SJCRH30 (cell line): ENCODE results near the gene UBE2S. TPM values are rescaled to one million over a fixed set of nuclear protein-coding genes. Genes with fewer than 3 reads are reported as not detected.
"Not testable (repeated sequence)": the region's sequence is repeated elsewhere in the genome, so short reads cannot be mapped to it uniquely, and the experiment has no call there.

ENCODE experiments used
- DNase-seq, 2 experiments: peaks; one replicate each; pipeline ENCODE4 v3.0.0-alpha.2; 2015 to 2020
- H3K27ac ChIP-seq: fragments of 250-450 bp; sonication (Bioruptor Pico); 2 replicates; pipeline ENCODE4 v1.5.1; 2020; ENCODE audit warnings: mild to moderate bottlenecking, moderate library complexity
- H3K27me3 ChIP-seq: fragments of 250-450 bp; sonication (Bioruptor Pico); 2 replicates; pipeline ENCODE4 v1.5.1; 2020; ENCODE audit warnings: mild to moderate bottlenecking, moderate library complexity
- H3K36me3 ChIP-seq: fragments of 250-450 bp; sonication (Bioruptor Pico); 2 replicates; pipeline ENCODE4 v1.5.1; 2020; ENCODE audit warnings: mild to moderate bottlenecking, moderate library complexity
- H3K4me1 ChIP-seq: fragments of 250-450 bp; sonication (Bioruptor Pico); 2 replicates; pipeline ENCODE4 v1.5.1; 2020; ENCODE audit warnings: mild to moderate bottlenecking, moderate library complexity
- H3K4me3 ChIP-seq: fragments of 250-450 bp; sonication (Bioruptor Pico); 2 replicates; pipeline ENCODE4 v1.5.1; 2020; ENCODE audit warnings: mild to moderate bottlenecking, moderate library complexity
- H3K9me3 ChIP-seq: fragments of 250-450 bp; sonication (Bioruptor Pico); replicated peaks from 2 replicates; pipeline ENCODE4 v1.5.1; 2020; ENCODE audit warnings: mild to moderate bottlenecking, moderate library complexity
- total RNA-seq: library from RNA; depleted of rRNA; stranded (reverse); fragments of >200 nt; shearing (Covaris generic); gene quantifications from 2 replicates; pipeline ENCODE4 v1.2.3, GENCODE V29; 2014; rRNA removed

The UBE2S gene
- 509 and 566 TPM in 2 replicates for total RNA-seq

GRCh38 chr19:55407550-55407799 lies at the start of gene UBE2S:
Gene UBE2S (minus strand): TSS chr19:55407788. CDS start chr19:55407589, 199 bp downstream.
- not testable (repeated sequence) for H3K4me1 ChIP-seq, DNase-seq, H3K9me3 ChIP-seq, H3K27me3 ChIP-seq
- H3K36me3 ChIP-seq, result peaks cover 35% of the 10 kb centered on the region
- H3K4me3 ChIP-seq, result peak within 1 kb of the TSS; percentile 95
- H3K27ac ChIP-seq, result peak within 1 kb of the TSS; percentile 98

DNA sequence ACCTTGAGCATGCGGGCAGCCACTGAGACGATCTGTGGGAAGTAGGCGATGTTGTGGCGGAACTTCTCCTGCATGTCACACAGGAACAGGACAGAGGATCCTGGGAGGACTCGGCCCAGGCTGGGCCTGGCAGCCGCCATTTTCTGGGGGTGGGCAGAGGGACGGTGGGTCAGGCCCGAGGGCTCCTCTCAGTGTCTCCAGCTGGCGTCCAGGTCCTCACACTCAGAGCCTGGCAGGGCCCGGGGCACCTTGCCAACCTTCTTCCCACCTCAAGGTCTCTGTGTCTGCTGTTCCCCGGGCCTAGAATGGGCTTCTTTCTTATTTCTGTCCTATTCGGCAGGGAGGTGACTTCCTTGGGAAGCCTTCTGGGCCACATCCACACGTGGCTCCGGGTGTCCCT lies 48.8 kb upstream of the UBE2S start:
- H3K27me3 ChIP-seq, result no peaks in the 10 kb centered on the region
- H3K27ac ChIP-seq, result no peak overlapping the region
- no peak for DNase-seq
- peaks cover 7% of the 10 kb centered on the region; the same call in 1 of the 2 replicates for H3K4me1 ChIP-seq
- no peaks in the 10 kb centered on the region for H3K9me3 ChIP-seq
- H3K4me3 ChIP-seq, result no peak overlapping the region
- H3K36me3 ChIP-seq, result no peaks in the 10 kb centered on the region; the same call in 1 of the 2 replicates

GRCh38 chr19:55455576-55456235 lies 48.1 kb upstream of the UBE2S start:
- Histone ChIP-seq H3K36me3 (no peaks in the 10 kb centered on the region; the same call in 1 of the 2 replicates), H3K4me1 (peaks cover 6% of the 10 kb centered on the region; the same call in 1 of the 2 replicates), H3K4me3 (no peak overlapping the region), H3K27ac (no peak overlapping the region), H3K9me3 (no peaks in the 10 kb centered on the region), H3K27me3 (no peaks in the 10 kb centered on the region)
- no peak for DNase-seq

DNA sequence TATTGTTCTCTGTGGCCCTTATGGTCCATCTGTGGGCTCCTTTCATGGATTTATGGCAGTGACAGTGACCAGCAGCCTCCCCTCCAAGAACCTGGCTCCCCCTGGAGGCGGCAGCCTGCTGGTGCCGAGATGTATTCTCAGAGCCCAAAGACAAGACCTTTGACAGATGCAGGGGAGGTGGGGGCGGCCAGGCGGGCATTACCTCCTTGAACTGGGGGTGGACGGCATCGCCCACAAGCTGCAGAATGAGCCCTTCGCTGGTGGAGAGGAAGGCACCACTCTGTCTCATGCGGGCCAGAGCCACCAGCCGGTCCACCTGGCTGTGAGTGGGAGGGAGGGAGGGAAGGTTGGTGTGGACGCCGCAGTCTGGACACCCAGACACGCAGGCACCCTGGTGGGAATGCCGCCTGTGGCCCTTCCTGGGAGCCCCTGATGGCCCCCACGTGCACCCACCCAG lies 47.2 kb upstream of the UBE2S start:
- Histone ChIP-seq H3K36me3 (no peaks in the 10 kb centered on the region; the same call in 1 of the 2 replicates), H3K27me3 (no peaks in the 10 kb centered on the region), H3K27ac (no peak overlapping the region), H3K9me3 (no peaks in the 10 kb centered on the region), H3K4me1 (no peaks in the 10 kb centered on the region), H3K4me3 (no peak overlapping the region)
- peak; percentile 54 to 63 for DNase-seq

- no peaks in the 10 kb centered on the region for H3K27me3 ChIP-seq
- H3K4me3 ChIP-seq, result no peak overlapping the region
- no peaks in the 10 kb centered on the region for H3K4me1 ChIP-seq
These were observed 46.1 kb upstream of the UBE2S start for GRCh38 chr19:55453511-55454260.

DNA sequence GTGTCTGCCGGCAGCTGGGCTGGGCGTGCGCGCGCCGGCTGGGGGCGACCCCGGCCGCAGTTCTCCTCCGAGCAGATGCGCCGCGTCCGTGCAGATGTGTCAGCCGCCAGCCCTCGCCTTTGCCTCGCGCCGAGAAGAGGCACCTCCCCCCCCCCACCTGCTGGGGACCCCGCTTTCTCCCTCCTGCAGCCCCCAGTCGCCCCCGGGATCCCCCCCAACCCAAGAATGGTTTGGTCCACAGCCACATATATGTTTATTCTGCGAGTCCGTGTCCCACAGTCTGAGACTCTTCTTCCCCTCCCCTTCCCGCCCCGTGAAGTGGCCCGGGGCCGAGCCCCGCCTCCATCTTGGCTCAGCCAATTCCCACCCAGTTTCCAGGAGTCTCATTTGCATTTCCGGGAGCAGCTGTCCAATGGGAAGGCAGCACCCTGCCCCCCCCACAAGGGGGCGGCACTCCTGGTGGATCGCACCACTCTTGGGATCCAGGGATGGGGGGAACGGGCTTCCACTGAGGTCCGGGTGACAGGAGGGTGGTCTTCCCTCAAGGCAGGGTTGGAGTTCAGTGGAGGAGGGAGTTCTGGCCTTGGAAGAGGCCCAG lies 45.3 kb upstream of the UBE2S start:
- H3K27me3 ChIP-seq, result no peaks in the 10 kb centered on the region
- H3K4me3 ChIP-seq, result no peak overlapping the region
- DNase-seq, result peak; percentile 79 to 81
- H3K9me3 ChIP-seq, result no peaks in the 10 kb centered on the region
- H3K4me1 ChIP-seq, result no peaks in the 10 kb centered on the region
- no peaks in the 10 kb centered on the region; the same call in 1 of the 2 replicates for H3K36me3 ChIP-seq
- no peak overlapping the region for H3K27ac ChIP-seq

More at GRCh38 chr19:55453511-55454260, 46.1 kb upstream of the UBE2S start:
- no peak for DNase-seq
- Histone ChIP-seq H3K27ac (no peak overlapping the region), H3K9me3 (no peaks in the 10 kb centered on the region), H3K36me3 (no peaks in the 10 kb centered on the region; the same call in 1 of the 2 replicates)

- H3K4me3 ChIP-seq, result no peak overlapping the region
These were observed 44.6 kb upstream of the UBE2S start for GRCh38 chr19:55451965-55452748.

GRCh38 chr19:55451163-55451964 lies 43.8 kb upstream of the UBE2S start:
- H3K4me3 ChIP-seq, result peak overlapping the region; percentile 17; the same call in 1 of the 2 replicates
- H3K9me3 ChIP-seq, result no peaks in the 10 kb centered on the region
- no peaks in the 10 kb centered on the region for H3K27me3 ChIP-seq
- no peak for DNase-seq
- H3K4me1 ChIP-seq, result no peaks in the 10 kb centered on the region
- H3K27ac ChIP-seq, result no peak overlapping the region
- H3K36me3 ChIP-seq, result no peaks in the 10 kb centered on the region; the same call in 1 of the 2 replicates

More at GRCh38 chr19:55451965-55452748, 44.6 kb upstream of the UBE2S start:
- Histone ChIP-seq H3K4me1 (no peaks in the 10 kb centered on the region), H3K27me3 (no peaks in the 10 kb centered on the region), H3K27ac (no peak overlapping the region), H3K36me3 (no peaks in the 10 kb centered on the region; the same call in 1 of the 2 replicates), H3K9me3 (no peaks in the 10 kb centered on the region)
- no peak for DNase-seq

- Histone ChIP-seq H3K9me3 (no peaks in the 10 kb centered on the region), H3K36me3 (no peaks in the 10 kb centered on the region; the same call in 1 of the 2 replicates), H3K27ac (no peak overlapping the region), H3K27me3 (no peaks in the 10 kb centered on the region), H3K4me3 (no peak overlapping the region), H3K4me1 (no peaks in the 10 kb centered on the region)
- DNase-seq, result no peak
These were observed 41.9 kb upstream of the UBE2S start for GRCh38 chr19:55449469-55449868.

- not testable (repeated sequence) for H3K27me3 ChIP-seq, H3K4me1 ChIP-seq, H3K4me3 ChIP-seq, H3K9me3 ChIP-seq, DNase-seq, H3K27ac ChIP-seq, H3K36me3 ChIP-seq
These were observed 40.5 kb upstream of the UBE2S start for GRCh38 chr19:55448175-55448490.

DNA sequence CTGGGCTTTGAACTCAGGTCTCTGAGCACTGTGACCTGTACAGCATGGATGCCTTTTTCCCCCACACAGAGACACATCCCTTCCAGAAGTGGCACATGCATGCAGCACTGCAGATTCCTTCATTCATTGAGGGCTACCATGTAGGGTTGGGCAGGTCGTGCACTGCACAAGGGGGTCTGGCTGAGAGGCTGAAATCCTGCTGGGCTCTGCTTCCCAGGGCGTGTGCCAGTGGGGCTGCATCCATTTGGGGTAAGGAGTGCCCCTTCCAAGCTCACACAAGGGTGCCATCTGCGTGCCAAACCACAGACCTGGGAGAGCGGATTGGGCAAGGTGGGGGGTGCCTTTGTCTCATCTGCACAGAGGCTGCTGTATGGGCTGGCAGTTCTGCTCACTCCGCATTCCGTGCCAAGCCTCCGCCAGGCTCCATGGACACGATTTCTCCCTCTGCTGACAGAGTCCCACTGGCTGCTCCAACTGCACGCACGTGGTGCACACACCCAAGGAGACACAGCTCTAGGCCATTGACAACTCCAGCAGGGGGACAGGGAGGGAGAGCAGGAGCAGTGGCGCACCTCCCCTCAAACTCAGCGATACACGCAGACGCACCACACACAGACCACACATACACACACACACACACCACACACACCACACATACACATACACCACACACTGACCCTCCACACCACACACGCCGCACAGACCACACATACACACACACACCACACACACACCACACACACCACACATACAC lies 40.0 kb upstream of the UBE2S start:
- Histone ChIP-seq H3K4me3 (no peak overlapping the region), H3K27me3 (no peaks in the 10 kb centered on the region), H3K9me3 (no peaks in the 10 kb centered on the region), H3K27ac (no peak overlapping the region), H3K4me1 (no peaks in the 10 kb centered on the region), H3K36me3 (no peaks in the 10 kb centered on the region)
- peak; percentile 38 to 47 for DNase-seq

DNA sequence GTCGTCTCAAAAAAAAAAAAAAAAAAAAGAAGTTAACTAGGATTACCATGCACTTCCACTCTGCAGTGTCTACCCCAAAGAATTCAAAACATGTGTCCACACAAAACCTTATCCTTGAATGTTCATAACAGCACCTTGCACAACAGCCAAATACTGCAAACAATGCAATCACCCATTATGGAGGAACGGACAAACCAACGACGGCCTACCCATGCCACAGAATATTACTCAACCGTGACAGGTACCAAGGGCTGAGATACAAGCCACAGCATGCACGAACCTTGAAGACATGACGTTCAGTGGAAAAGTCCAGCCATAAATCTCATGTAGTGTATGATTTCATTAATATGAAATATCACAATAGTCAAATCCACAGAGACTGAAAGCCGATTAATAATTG lies 38.5 kb upstream of the UBE2S start:
- Histone ChIP-seq H3K36me3 (no peaks in the 10 kb centered on the region), H3K27me3 (no peaks in the 10 kb centered on the region), H3K27ac (no peak overlapping the region), H3K9me3 (no peaks in the 10 kb centered on the region), H3K4me3 (no peak overlapping the region), H3K4me1 (no peaks in the 10 kb centered on the region)
- DNase-seq, result no peak

- Histone ChIP-seq H3K4me1 (no peaks in the 10 kb centered on the region), H3K27ac (no peak overlapping the region), H3K9me3 (no peaks in the 10 kb centered on the region), H3K4me3 (no peak overlapping the region), H3K27me3 (no peaks in the 10 kb centered on the region), H3K36me3 (no peaks in the 10 kb centered on the region)
- DNase-seq, result no peak
These were observed 37.1 kb upstream of the UBE2S start for GRCh38 chr19:55444646-55445045.
